T-cell (primary cell): ENCODE results near the gene TLR3. TPM values are rescaled to one million over a fixed set of nuclear protein-coding genes. Genes with fewer than 3 reads are reported as not detected.

Experiments used
- ATAC-seq, 4 experiments: fragments of 200-7000 bp in 3 of 4; fragments of 150-1000 bp in 1 of 4; cut with Tn5 transposase; replicated peaks in 1 of 4; 1 replicate in 3 of 4; 2 replicates in 1 of 4; pipeline ENCODE4 v1.10.0; 2021; ENCODE audit warnings: moderate library complexity in 3 of 4, mild to moderate bottlenecking in 2 of 4, moderate number of reproducible peaks in 1 of 4
- CTCF ChIA-PET, 2 donors: fragments of 300-600 bp; sonication (Branson Sonifier 250); formaldehyde crosslinking; loops; one replicate each; lab custom pipeline; 2022; ENCODE audit warnings: antibody characterized with exemption in 2 of 2; lab: Charles Lee
- POLR2A ChIA-PET, 2 donors: fragments of 300-600 bp; sonication (Branson Sonifier 250); formaldehyde crosslinking; loops; one replicate each; lab custom pipeline; 2022; ENCODE audit warnings: antibody characterized with exemption in 2 of 2; lab: Charles Lee
- DNase-seq, 35 experiments: peaks; one replicate each; pipeline versions ENCODE4 v3.0.0 to v3.0.0-alpha.2; 2013 to 2023
- H3K27ac ChIP-seq: one replicate; pipeline ENCODE4 v1.5.1; 2013; ENCODE audit warnings: low read length
- H3K27me3 ChIP-seq, 2 experiments: replicated peaks in 1 of 2; 1 replicate in 1 of 2; 2 replicates in 1 of 2; pipeline versions ENCODE4 v1.6.1 to v1.7.0; 2013; ENCODE audit warnings: low read length in 1 of 2, mixed read lengths in 1 of 2; ENCODE audit not compliant: control insufficient read depth in 2 of 2, insufficient read depth in 2 of 2; ENCODE audit errors: extremely low read depth in 1 of 2
- H3K36me3 ChIP-seq, 2 donors: 1 replicate in 1 of 2; 2 replicates in 1 of 2; pipeline versions ENCODE4 v1.6.1 to v1.7.0; 2013; ENCODE audit warnings: low read length in 1 of 2; ENCODE audit not compliant: control insufficient read depth in 2 of 2, insufficient read depth in 1 of 2; ENCODE audit errors: extremely low read depth in 1 of 2
- H3K4me1 ChIP-seq, 2 experiments: 1 replicate in 1 of 2; 2 replicates in 1 of 2; pipeline versions ENCODE4 v1.6.1 to v1.7.0; 2013; ENCODE audit warnings: low read length in 2 of 2, mixed read lengths in 1 of 2; ENCODE audit not compliant: insufficient read depth in 2 of 2, control insufficient read depth in 1 of 2; ENCODE audit errors: extremely low read depth in 1 of 2
- H3K4me3 ChIP-seq, 2 donors: 1 replicate in 1 of 2; 2 replicates in 1 of 2; pipeline versions ENCODE4 v1.5.1 to v1.7.0; 2013; ENCODE audit warnings: mild to moderate bottlenecking in 2 of 2, low read length in 1 of 2, moderate library complexity in 1 of 2; ENCODE audit not compliant: control insufficient read depth in 1 of 2; ENCODE audit errors: extremely low read depth in 1 of 2
- H3K9me3 ChIP-seq: 2 replicates; pipeline ENCODE4 v1.7.0; 2013
- H3K27ac Mint-ChIP-seq, 2 donors: one replicate each; pipeline ENCODE4 v1.8.0; 2020 to 2021; ENCODE audit warnings: mild to moderate bottlenecking in 2 of 2, mixed read lengths in 2 of 2
- H3K27me3 Mint-ChIP-seq, 2 donors: one replicate each; pipeline ENCODE4 v1.8.0; 2021 to 2022; ENCODE audit warnings: mixed read lengths in 2 of 2
- H3K36me3 Mint-ChIP-seq: one replicate; pipeline ENCODE4 v1.8.0; 2021; ENCODE audit warnings: mixed read lengths
- H3K4me1 Mint-ChIP-seq, 3 donors: one replicate each; pipeline ENCODE4 v1.8.0; 2020 to 2022; ENCODE audit warnings: mixed read lengths in 3 of 3, mild to moderate bottlenecking in 1 of 3
- H3K4me3 Mint-ChIP-seq, 3 donors: one replicate each; pipeline ENCODE4 v1.8.0; 2020 to 2022; ENCODE audit warnings: mild to moderate bottlenecking in 3 of 3, mixed read lengths in 3 of 3, moderate library complexity in 3 of 3
- H3K9me3 Mint-ChIP-seq, 3 donors: one replicate each; pipeline ENCODE4 v1.8.0; 2020 to 2022; ENCODE audit warnings: mixed read lengths in 3 of 3
- WGBS: methylation state at CpG from one replicate; pipeline ENCODE4 v1.1.5; 2013; ENCODE audit warnings: missing lambda C conversion rate; ENCODE audit not compliant: insufficient coverage; 5-methylcytosine and 5-hydroxymethylcytosine counted together
- total RNA-seq, 35 experiments: library from RNA in 6 of 35; stranded (reverse) in 6 of 35; fragments of 120-200 nt in 1 of 35; gene quantifications; one replicate each; pipeline versions ENCODE4 v1.2.1 to v1.2.4 and lab custom pipeline; 2013 to 2026

Gene TLR3
- total RNA-seq, 5 donors from 2014 or later (not counting 1 experiment from before 2014, with no cell fraction given), result 0.82 to 2.9 (median 1.4) TPM

DNA sequence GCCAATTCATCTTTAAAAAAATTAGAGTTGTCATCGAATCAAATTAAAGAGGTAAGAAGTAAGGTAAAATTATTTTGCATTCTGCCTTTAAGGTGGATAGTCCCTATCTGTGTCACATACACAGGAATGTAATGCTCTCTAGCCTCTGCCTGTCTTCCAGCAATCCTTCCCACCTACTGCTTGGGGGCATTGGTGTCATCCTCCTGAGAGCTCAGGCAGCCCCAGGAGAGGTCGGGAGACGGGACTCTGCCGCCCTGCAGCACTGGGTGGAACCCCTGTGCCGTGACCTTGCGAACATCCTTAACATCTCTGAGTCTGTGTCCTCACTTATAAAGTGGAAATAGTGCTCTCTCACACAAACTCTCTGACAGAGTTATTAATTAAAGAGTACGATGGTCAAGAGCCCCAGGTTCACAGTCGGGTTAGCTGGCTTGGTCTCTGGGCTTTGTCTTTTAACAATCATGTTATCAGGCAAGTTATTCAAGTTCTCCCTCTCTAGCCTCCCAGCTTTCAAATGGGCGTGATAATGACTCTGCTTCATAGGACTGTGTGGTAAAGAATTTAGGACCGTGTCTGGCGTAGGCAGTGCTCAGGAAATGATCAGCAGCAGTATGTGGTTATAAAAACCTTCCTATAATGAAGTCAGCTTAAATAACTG, 10.2 kb downstream of the TLR3 start:
- Mint-ChIP-seq H3K36me3 (peaks cover 27% of the 10 kb centered on the region), H3K4me3 (no peak overlapping the region), H3K27ac (no peak overlapping the region), H3K27me3 (peaks cover 0 to 8% of the 10 kb centered on the region in 2 donors), H3K9me3 (no peaks in the 10 kb centered on the region), H3K4me1 (no peaks in the 10 kb centered on the region)
- no peaks in the 10 kb centered on the region for H3K36me3 ChIP-seq
- H3K4me1 ChIP-seq, result no peaks in the 10 kb centered on the region
- no peaks in the 10 kb centered on the region for H3K27me3 ChIP-seq
- WGBS, result no CpG with 5 or more reads among the region's 11 CpGs
- DNase-seq (no peak), ATAC-seq (no peak)
- ChIA-PET CTCF (interaction anchor here in 1 of 2 donors (1.2 kb wide), 1 partner anchor 17 kb away, joined by 3 read pairs; no protein-coding TSS in a partner anchor), POLR2A (interaction anchor here in 1 of 2 donors (0.7 kb wide), 1 partner anchor 496 kb away, joined by 4 read pairs; no protein-coding TSS in a partner anchor)
- H3K27ac ChIP-seq, result no peak overlapping the region
- no peak overlapping the region for H3K4me3 ChIP-seq
- H3K9me3 ChIP-seq, result no peaks in the 10 kb centered on the region

DNA sequence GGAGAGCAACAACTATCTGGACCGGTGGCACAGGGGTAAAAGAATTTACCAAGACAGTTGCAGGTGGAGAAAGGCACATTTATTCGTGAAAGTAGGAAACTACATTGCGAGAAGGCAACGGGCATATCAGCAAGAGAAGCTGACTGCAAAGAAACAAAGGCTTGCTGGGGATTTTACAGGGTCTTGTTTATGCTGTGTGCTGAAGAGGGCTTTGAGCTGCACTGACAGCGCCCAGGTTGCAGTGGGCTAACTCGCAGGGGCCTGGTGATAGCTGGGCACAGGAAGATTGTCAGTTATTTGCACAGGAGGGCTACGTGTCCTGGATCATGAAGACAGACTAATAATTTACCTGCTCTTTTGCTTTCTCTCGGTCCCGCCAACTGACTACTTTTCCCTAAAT, 10.7 kb downstream of the TLR3 start:
- Histone ChIP-seq H3K9me3 (no peaks in the 10 kb centered on the region), H3K27ac (no peak overlapping the region), H3K27me3 (no peaks in the 10 kb centered on the region), H3K4me1 (no peaks in the 10 kb centered on the region), H3K4me3 (no peak overlapping the region), H3K36me3 (no peaks in the 10 kb centered on the region)
- Mint-ChIP-seq H3K4me3 (no peak overlapping the region), H3K27me3 (peaks cover 0 to 8% of the 10 kb centered on the region in 2 donors), H3K36me3 (peaks cover 27% of the 10 kb centered on the region), H3K4me1 (no peaks in the 10 kb centered on the region), H3K27ac (no peak overlapping the region), H3K9me3 (no peaks in the 10 kb centered on the region)
- ChIA-PET POLR2A (interaction anchor here in 1 of 2 donors (1.9 kb wide), 1 partner anchor 11 kb away, joined by 4 read pairs; the partner anchor contains the start of gene TLR3), CTCF (interaction anchor here in 1 of 2 donors (0.7 to 1.2 kb wide), 2 partner anchors 18 to 61 kb away, joined by 3 to 4 read pairs; no protein-coding TSS in a partner anchor)
- ATAC-seq (no peak), DNase-seq (no peak)
- WGBS, result 92% methylated on average over 9 of the region's 9 CpGs

DNA sequence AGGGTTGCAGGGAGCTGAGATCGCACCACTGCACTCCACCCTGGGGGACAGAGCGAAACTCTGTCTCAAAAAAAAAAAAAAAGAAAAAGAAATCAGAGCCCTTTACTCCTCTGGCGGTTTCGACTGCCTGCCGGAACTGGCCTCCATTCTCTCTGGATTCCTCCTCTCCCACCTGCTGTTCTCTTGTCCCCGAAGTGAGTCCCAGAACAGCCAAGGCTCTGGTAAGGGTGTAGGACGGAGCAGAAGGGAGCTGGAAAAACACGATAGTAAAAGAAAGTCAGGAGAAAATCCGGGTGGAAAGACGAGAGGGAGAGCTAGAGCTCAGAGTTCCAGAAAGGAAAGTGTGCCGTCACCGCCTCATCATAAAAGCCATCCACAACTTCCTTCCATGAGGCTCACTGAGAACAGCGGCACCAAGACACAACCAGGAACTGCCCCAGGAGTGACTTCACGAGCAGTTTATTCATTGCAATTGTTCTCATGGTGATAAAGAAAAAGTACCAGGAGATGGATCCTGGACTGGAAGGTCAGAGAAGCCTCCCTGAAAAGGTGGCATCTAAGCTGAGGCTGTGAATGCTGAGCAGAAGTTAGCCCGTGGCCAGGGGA, 12.3 kb downstream of the TLR3 start:
- Mint-ChIP-seq H3K36me3 (peaks cover 27% of the 10 kb centered on the region), H3K27ac (no peak overlapping the region), H3K9me3 (no peaks in the 10 kb centered on the region), H3K27me3 (peaks cover 0 to 8% of the 10 kb centered on the region in 2 donors), H3K4me1 (no peaks in the 10 kb centered on the region), H3K4me3 (no peak overlapping the region)
- 83% methylated on average over 3 of the region's 15 CpGs for WGBS
- ChIA-PET CTCF (no interaction called here), POLR2A (interaction anchor here in 1 of 2 donors (1.9 kb wide), 1 partner anchor 13 kb away, joined by 4 read pairs; the partner anchor contains the start of gene TLR3)
- Histone ChIP-seq H3K27ac (no peak overlapping the region), H3K27me3 (no peaks in the 10 kb centered on the region), H3K9me3 (no peaks in the 10 kb centered on the region), H3K36me3 (no peaks in the 10 kb centered on the region), H3K4me3 (no peak overlapping the region), H3K4me1 (no peaks in the 10 kb centered on the region)
- no peak for DNase-seq
- no peak for ATAC-seq

DNA sequence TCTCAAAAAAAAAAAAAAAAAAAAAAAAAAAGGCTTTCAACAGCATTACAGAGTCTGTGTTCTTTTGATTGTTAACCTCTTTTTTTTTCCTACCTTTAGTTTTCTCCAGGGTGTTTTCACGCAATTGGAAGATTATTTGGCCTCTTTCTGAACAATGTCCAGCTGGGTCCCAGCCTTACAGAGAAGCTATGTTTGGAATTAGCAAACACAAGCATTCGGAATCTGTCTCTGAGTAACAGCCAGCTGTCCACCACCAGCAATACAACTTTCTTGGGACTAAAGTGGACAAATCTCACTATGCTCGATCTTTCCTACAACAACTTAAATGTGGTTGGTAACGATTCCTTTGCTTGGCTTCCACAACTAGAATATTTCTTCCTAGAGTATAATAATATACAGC, 13.3 kb downstream of the TLR3 start:
- Histone ChIP-seq H3K36me3 (no peaks in the 10 kb centered on the region), H3K27ac (no peak overlapping the region), H3K9me3 (no peaks in the 10 kb centered on the region), H3K4me1 (no peaks in the 10 kb centered on the region), H3K27me3 (no peaks in the 10 kb centered on the region), H3K4me3 (no peak overlapping the region)
- ChIA-PET POLR2A (interaction anchor here in 1 of 2 donors (0.7 to 1.3 kb wide), 2 partner anchors 14 to 314 kb away, joined by 3 to 7 read pairs; partner anchors contain the start of gene TLR3), CTCF (interaction anchor here in 1 of 2 donors (0.7 kb wide), 1 partner anchor 64 kb away, joined by 8 read pairs; no protein-coding TSS in a partner anchor)
- Mint-ChIP-seq H3K4me3 (no peak overlapping the region), H3K36me3 (peaks cover 27% of the 10 kb centered on the region), H3K4me1 (no peaks in the 10 kb centered on the region), H3K27ac (no peak overlapping the region), H3K9me3 (no peaks in the 10 kb centered on the region), H3K27me3 (peaks cover 0 to 9% of the 10 kb centered on the region in 2 donors)
- DNase-seq, result no peak
- ATAC-seq, result no peak
- WGBS, result 100% methylated on average over 1 of the region's 4 CpGs

DNA sequence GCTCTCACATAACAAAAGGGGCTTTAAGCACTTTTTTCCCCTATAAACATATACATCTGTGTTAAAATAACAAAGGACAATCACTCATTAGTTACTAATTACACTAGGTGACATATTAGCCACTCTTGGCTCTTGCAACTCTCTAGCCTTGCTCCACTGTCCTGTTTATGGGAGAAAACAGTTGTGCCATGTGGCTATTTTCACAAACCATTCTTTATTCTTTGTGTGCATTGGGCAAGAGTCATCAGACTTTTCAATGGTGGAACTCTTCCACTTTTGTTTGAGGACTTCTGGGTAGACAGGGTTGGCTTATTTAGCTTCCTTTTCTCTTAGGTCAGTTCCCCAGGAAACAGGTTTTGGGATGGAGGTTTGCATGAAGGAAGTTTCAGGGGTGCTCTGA, 19.6 kb downstream of the TLR3 start:
- H3K36me3 Mint-ChIP-seq, result peaks cover 3% of the 10 kb centered on the region
- H3K27ac Mint-ChIP-seq, result no peak overlapping the region
- POLR2A ChIA-PET, result no interaction called here
- ATAC-seq (no peak), DNase-seq (no peak)
- H3K9me3 ChIP-seq, result no peaks in the 10 kb centered on the region
- H3K27me3 Mint-ChIP-seq, result peaks cover 2 to 18% of the 10 kb centered on the region in 2 donors
- no peaks in the 10 kb centered on the region for H3K4me1 Mint-ChIP-seq
- H3K27me3 ChIP-seq, result no peaks in the 10 kb centered on the region
- H3K4me1 ChIP-seq, result no peaks in the 10 kb centered on the region
- H3K36me3 ChIP-seq, result no peaks in the 10 kb centered on the region
- CTCF ChIA-PET, result interaction anchor here in 1 of 2 donors (0.7 kb wide), 1 partner anchor 10 kb away, joined by 3 read pairs; no protein-coding TSS in a partner anchor
- H3K4me3 ChIP-seq, result no peak overlapping the region
- no peak overlapping the region for H3K4me3 Mint-ChIP-seq
- H3K9me3 Mint-ChIP-seq, result no peaks in the 10 kb centered on the region
- no peak overlapping the region for H3K27ac ChIP-seq

DNA sequence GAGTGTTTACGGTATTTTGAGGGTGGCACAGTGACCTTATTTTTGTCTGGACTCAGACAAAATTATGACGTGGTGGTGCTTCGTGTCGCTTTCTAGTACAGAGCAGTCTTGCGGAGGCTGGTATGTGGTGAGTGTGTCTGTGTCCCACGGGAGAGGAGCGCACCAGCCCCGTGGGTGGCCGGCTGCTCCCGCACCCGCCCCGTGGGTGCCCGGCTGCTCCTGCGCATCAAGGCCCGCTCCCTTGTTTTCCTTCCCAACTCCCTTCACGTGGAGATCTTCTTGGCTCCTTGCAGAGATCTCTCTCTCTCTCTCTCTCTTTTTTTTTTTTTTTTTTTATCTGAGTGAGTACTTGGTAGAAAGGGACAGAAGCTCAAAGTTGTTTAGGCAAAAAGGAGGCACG, 23.3 kb downstream of the TLR3 start:
- DNase-seq (no peak), ATAC-seq (no peak)
- Mint-ChIP-seq H3K4me3 (no peak overlapping the region), H3K4me1 (no peaks in the 10 kb centered on the region), H3K9me3 (no peaks in the 10 kb centered on the region), H3K27ac (no peak overlapping the region), H3K36me3 (no peaks in the 10 kb centered on the region), H3K27me3 (peaks cover 9 to 32% of the 10 kb centered on the region in 2 donors)
- H3K27me3 ChIP-seq, result peaks cover 0 to 3% of the 10 kb centered on the region in 2 experiments
- H3K9me3 ChIP-seq, result no peaks in the 10 kb centered on the region
- POLR2A ChIA-PET, result no interaction called here
- no peak overlapping the region for H3K27ac ChIP-seq
- H3K4me1 ChIP-seq, result no peaks in the 10 kb centered on the region
- no peaks in the 10 kb centered on the region for H3K36me3 ChIP-seq
- CTCF ChIA-PET, result no interaction called here
- H3K4me3 ChIP-seq, result no peak overlapping the region
- 92% methylated on average over 12 of the region's 17 CpGs for WGBS
